HK-2 (cell line): ENCODE measurements around the gene AGMO.

ENCODE experiments used
- DNase-seq: peaks from one replicate; pipeline ENCODE4 v3.0.0-alpha.2; 2018; ENCODE audit not compliant: unreplicated experiment

AGMO gene

DNA sequence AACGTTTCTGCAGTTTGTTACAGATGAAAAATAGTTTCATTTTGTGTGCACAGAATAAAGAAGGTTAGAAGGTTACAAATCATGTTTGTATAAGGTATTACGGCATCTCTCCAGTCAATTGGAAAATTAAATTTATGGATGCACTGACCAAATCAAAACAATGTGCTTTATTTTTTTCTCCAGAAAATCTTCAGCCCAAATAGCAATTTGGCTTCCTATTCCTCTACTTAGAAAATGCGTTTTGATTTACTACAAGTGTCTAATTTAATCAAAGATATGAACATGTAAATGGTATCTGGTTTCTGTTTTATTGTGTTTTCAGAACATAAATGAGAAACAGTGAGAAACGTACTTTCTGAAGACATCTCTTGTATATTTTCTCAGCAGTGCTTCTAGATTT lies 63.4 kb downstream of the AGMO start:
- DNase-seq = no peak

DNA sequence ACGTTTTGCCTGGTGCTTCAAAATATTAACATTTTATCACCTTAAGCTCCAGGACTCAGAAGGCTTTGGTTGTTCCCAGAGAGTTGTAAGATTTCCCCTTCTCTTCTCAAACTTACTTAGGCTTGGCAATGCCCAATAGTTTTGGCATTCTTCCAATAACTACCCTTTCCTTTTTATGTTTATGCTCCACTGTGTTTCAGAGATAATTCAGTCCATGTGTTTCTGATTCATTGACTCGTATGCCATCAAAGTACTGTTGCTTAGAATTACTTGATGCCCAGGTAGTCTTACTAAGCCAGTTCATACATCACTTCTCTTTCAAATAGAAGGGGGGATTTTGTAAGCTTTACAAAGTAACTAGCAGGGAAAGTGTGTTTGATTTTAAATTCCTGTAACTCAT lies 66.6 kb downstream of the AGMO start:
- DNase-seq = no peak

DNA sequence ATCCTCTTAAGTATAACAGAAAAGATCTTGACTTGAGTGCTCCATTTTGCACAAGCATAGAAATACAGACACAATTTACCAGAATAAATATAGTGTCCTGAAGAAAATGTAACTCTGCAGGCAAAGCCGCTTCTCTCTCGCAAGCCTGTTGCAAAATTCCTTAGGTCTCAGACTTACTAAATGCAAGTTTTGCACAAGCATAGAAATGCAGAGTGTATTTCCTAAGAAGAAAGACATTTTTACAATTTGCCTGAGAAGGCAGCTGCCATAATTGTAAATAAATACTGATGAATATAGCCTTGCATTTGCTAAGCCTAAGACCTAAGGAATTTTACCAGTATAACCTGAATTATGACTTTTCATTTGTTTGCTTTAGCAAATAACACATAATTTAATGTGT lies 67.1 kb downstream of the AGMO start:
- no peak for DNase-seq

DNA sequence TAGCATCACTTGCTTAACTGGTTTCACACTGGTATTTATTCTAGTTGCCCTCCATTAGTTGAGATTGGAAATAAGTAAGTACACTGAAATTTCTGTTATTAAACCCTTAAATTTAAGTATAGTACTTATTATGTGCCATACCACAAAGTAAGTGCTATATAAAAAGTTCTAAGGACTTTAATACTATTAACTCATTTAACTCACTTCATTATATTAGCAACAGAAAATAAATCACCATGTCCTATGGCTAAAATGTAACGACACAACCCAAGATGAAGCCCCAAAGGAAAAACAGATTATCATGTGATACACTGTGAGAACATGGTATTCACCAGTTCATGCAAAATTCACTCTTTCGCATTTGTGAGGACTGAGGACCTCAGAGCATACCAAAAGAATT lies 70.5 kb downstream of the AGMO start:
- DNase-seq = no peak

- DNase-seq = no peak
These were observed 71.5 kb downstream of the AGMO start for GRCh38 chr7:15490291-15490690.

DNA sequence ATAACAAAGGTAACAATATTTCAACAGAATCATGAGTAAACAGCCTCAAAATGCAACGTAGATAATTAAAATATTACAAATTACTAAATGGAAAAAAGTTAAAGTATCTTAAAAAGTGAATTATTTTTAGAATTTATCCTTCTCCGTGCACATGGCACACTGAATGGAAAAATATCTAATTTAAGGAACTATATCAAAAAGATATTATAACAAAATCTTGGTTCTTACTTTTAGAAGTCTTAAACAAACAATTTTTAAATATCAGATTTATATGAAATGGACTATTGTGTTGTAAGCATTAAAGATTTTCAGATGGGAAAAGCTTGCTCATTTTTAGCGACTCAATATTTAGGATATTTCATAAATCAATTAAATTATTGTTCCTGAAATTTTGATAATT lies 72.0 kb downstream of the AGMO start:
- no peak for DNase-seq

- DNase-seq = no peak
These were observed 72.4 kb downstream of the AGMO start for GRCh38 chr7:15489383-15489782.

- no peak for DNase-seq
These were observed 73.4 kb downstream of the AGMO start for GRCh38 chr7:15488401-15488800.

GRCh38 chr7:15487896-15488295 lies 73.9 kb downstream of the AGMO start:
- DNase-seq = no peak

- DNase-seq = no peak
These were observed 75.8 kb downstream of the AGMO start for GRCh38 chr7:15485998-15486397.

DNA sequence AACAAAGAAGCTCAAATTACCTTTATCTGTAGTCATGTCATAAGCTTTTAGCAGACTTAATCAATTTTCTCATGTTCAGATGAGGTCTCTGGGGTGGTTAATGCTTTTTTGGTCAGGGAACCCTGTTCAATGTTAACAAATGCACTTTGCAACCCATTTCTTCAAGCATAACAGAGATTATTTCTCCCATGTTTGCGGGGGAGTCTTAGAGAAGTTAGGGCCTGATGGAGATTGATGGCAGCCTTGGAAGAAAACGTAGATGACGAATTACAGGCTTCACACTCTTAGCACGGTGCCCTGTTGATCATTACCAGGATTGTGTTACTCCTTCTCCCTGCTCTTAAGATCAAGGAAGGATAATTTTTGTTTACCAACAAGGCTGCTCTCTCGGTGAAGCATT lies 76.4 kb downstream of the AGMO start:
- no peak for DNase-seq

GRCh38 chr7:15481132-15481531 lies 80.7 kb downstream of the AGMO start:
- no peak for DNase-seq

- DNase-seq = no peak
These were observed 83.4 kb downstream of the AGMO start for GRCh38 chr7:15478401-15478800.

- no peak for DNase-seq
These were observed 85.3 kb downstream of the AGMO start for GRCh38 chr7:15476531-15476918.

DNA sequence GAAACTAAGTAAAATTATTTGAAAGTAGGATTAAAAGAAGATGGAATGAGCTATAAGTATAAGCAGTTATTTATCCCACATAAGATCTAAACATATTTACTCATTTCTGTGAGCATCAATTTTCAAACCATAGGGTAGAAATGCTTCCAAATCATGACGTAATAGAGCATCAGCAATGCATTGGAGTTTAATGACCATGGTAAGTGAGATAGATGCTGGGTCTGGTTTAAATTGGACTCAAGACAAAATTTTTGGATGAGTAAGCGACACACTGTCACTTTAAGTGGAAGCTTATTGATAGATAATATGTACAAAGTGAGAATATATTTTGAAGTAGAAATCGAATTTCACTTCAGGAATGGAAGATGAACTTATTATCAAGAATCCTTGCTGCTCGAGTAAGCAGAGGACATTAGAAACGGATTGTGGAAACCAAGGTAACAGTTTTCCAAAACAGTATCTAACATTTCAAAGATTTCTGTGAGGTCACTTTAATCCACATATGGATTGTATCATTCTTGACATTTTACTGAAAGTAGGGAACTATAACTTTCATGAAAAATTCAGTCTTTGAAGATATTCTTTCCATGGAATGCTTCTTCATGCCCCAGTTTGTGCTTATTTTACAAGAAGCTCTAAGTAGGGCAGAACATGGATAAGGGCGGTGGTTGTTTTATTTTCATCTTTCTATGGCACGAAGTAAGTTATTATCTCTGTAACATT lies 85.8 kb downstream of the AGMO start:
- DNase-seq = no peak

DNA sequence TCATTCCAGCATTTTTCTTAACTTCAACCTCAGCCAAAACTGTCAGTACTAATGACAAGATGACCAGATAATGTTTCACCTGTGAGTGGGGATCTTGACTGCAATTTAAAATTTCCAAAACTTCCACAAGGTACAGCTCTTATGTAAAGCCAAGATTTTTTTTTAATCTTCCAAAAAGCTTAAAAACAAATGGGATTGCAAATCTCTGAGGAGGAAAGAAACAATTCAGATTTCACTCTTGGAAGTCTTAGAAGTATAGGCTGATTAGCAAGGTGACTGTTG lies 90.2 kb downstream of the AGMO start:
- DNase-seq = no peak

DNA sequence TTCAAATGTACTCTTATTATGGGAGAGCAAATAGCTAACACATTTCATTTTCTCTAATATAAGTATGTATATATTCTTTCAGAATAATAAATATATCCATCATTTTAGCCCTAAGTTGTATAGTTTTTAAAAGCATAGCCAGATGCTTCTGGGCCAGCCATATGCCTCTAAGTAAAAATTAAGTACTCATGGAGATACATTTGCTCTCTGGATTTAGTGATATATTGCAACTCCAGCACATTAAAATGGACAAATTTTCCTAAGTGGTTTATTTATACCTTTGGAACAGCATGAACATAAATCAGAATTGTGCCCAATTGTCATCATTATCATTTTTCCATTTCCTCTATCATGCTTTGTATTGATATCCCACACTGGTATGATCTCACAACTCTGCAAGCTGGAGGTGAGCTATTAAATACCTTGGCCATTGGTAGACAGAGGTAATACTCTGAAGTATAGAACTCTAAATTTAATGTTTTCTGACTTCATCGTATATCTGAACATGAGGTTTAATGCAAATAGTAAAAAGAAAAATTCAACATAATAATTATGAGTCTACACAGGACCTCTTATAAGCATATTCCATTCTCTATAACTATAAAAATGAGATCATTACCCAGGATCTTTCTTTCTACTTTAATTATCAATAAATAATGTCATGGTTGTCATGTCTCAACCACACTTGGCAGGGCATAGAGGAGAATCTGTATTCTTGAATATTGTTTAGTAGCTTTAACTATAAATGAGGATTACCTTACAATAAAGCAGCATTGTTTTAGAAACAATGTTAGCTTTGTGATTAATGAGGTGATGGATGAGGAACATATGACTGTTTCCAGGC lies 90.8 kb downstream of the AGMO start:
- no peak for DNase-seq

- no peak for DNase-seq
These were observed 97.1 kb downstream of the AGMO start for GRCh38 chr7:15464667-15465121.

GRCh38 chr7:15463801-15464666 lies 97.8 kb downstream of the AGMO start:
- no peak for DNase-seq

DNA sequence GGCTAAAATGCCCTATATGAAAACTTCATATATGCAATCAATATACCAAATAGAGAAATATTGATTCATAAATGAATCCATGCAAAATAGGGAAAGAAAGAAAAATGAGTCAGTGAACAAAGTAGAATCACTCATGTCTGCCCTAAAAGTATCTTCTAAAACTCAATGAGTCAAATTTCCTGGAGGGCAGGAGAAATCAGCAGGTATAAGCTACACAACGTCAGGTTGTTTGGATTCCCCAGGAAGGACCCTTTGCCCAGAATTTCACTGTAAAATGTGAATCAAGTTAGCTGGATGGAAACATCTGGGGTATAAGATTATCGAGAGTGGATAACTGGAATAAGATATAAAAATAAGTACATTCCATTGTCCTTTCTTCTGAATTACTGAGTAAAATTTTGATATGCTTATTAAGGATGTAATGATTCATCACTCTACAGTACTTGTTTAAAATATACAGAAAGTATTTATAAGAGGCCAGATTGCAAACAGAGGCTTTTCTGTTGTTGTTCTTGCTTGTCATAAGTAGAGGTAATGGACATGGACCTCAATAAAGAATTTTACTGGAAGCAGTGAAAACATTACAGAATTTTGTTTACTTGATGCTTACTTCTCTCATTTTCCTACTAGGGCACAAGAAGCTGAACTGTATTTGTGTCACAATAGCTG lies 99.0 kb downstream of the AGMO start:
- no peak for DNase-seq

DNA sequence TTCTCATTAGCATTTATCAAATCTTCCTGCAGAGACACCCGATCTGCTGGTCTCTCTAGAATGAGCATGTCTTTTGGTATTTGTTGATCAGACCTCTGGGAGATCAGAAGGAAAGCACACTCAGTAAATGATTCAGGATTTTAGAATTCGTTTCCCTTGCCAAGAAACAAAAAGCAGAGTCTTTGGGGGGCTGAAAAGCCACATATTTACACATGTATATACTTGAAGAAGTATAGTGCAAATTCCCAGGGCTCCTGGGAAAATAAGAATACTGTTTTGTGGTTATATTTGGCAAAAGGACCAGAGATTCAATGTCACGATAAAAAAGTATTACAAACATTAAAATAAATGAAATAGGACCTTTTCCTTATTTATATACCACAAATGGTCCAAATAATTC lies 100.2 kb downstream of the AGMO start:
- no peak for DNase-seq

GRCh38 chr7:15459018-15459615 lies 102.7 kb downstream of the AGMO start:
- no peak for DNase-seq
